KMS-11 (cell line): ENCODE measurements around the gene CHDH.

Experiments
- H2AFZ ChIP-seq: fragments of 200-600 bp; sonication (generic); 2 replicates; pipeline ENCODE4 v1.6.1; 2016; ENCODE audit warnings: antibody characterized with exemption, mixed run types, low read depth
- H3K27ac ChIP-seq: fragments of 200-600 bp; sonication (generic); 2 replicates; pipeline ENCODE4 v1.6.1; 2016; ENCODE audit warnings: mild to moderate bottlenecking, mixed run types
- H3K27me3 ChIP-seq: fragments of 200-600 bp; sonication (generic); 2 replicates; pipeline ENCODE4 v1.6.1; 2017; ENCODE audit warnings: mild to moderate bottlenecking, low read depth, mixed run types, moderate library complexity; ENCODE audit not compliant: insufficient read depth
- H3K36me3 ChIP-seq: fragments of 200-600 bp; sonication (generic); 2 replicates; pipeline ENCODE4 v1.6.1; 2017; ENCODE audit warnings: mild to moderate bottlenecking, mixed run types; ENCODE audit not compliant: insufficient read depth
- H3K4me1 ChIP-seq: fragments of 200-600 bp; sonication (generic); 2 replicates; pipeline ENCODE4 v1.6.1; 2016; ENCODE audit warnings: mild to moderate bottlenecking, low read depth, mixed run types; ENCODE audit not compliant: poor library complexity, severe bottlenecking
- H3K4me2 ChIP-seq: fragments of 200-600 bp; sonication (generic); 2 replicates; pipeline ENCODE4 v1.7.0; 2016; ENCODE audit warnings: mild to moderate bottlenecking, mixed run types
- H3K4me3 ChIP-seq: fragments of 200-600 bp; sonication (generic); IDR thresholded peaks from 2 replicates; pipeline ENCODE4 v1.6.1; 2017; ENCODE audit warnings: low read depth, low read length, mixed read lengths; ENCODE audit not compliant: insufficient read depth
- H3K79me2 ChIP-seq: fragments of 200-600 bp; sonication (generic); 2 replicates; pipeline ENCODE4 v1.6.1; 2016; ENCODE audit warnings: low read depth, mixed run types; ENCODE audit not compliant: insufficient read depth
- H3K9ac ChIP-seq: fragments of 200-600 bp; sonication (generic); 2 replicates; pipeline ENCODE4 v1.6.1; 2016; ENCODE audit warnings: mild to moderate bottlenecking, mixed run types
- H4K20me1 ChIP-seq: fragments of 200-600 bp; sonication (generic); 2 replicates; pipeline ENCODE4 v1.6.1; 2016; ENCODE audit warnings: mild to moderate bottlenecking, mixed run types; ENCODE audit not compliant: insufficient read depth
- TF ChIP-seq, protein P1 (sequence below): fragments of 200-600 bp; sonication (generic); conservative IDR thresholded peaks from 2 replicates; pipeline ENCODE4 v1.6.1; 2017; ENCODE audit warnings: low read depth, mild to moderate bottlenecking, antibody characterized with exemption, low read length, moderate library complexity, mixed read lengths

CHDH gene

DNA sequence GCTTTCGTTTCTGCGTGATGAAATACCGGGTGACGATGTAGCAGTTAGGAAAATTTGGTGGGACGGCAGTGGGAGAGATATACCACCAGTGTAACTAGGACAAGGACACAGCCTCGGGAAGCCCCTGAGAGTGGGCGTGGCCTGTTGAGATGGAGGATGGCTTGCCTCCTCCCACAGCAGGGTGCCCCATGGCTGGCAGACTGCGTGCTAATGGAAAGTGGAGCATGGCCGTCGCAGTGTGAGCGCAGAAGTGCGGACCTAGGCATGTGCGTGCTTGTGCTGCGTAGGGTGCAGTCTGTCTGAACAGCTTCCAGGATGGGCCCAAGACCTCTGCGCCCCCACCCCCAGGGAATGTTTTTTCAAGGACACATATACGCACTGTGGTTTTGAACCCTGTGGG, 56.8 kb downstream of the CHDH start:
- H3K4me3 ChIP-seq: no peak overlapping the region
- no peaks in the 10 kb centered on the region for H3K27me3 ChIP-seq
- no peak overlapping the region for H3K9ac ChIP-seq
- H2AFZ ChIP-seq: no peak overlapping the region
- TF ChIP-seq, protein P1, sequence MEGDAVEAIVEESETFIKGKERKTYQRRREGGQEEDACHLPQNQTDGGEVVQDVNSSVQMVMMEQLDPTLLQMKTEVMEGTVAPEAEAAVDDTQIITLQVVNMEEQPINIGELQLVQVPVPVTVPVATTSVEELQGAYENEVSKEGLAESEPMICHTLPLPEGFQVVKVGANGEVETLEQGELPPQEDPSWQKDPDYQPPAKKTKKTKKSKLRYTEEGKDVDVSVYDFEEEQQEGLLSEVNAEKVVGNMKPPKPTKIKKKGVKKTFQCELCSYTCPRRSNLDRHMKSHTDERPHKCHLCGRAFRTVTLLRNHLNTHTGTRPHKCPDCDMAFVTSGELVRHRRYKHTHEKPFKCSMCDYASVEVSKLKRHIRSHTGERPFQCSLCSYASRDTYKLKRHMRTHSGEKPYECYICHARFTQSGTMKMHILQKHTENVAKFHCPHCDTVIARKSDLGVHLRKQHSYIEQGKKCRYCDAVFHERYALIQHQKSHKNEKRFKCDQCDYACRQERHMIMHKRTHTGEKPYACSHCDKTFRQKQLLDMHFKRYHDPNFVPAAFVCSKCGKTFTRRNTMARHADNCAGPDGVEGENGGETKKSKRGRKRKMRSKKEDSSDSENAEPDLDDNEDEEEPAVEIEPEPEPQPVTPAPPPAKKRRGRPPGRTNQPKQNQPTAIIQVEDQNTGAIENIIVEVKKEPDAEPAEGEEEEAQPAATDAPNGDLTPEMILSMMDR: no peak
- no peaks in the 10 kb centered on the region for H4K20me1 ChIP-seq
- H3K4me2 ChIP-seq: no peak overlapping the region
- no peaks in the 10 kb centered on the region for H3K79me2 ChIP-seq
- H3K4me1 ChIP-seq: no peaks in the 10 kb centered on the region
- H3K27ac ChIP-seq: no peak overlapping the region
- no peaks in the 10 kb centered on the region for H3K36me3 ChIP-seq

DNA sequence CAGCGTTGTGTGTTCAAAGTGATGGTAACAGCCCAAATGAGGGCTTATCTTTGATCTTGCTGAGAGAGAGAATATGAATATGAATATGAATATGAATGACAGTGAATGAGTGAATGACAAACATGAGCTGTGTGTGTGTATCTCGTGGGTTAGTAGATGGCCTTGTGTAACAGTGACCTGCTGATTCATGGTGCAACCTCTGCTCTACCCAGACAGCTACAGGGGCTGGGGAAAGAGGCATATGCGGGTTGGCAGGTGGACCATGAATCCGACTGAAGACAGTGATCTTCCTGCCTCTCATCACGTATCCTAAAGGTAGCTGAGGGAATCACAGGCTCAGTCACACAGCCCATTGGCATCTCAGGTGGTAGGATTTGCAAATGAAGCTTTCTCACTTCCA, 58.2 kb downstream of the CHDH start:
- Histone ChIP-seq H3K79me2 (no peaks in the 10 kb centered on the region), H3K4me1 (no peaks in the 10 kb centered on the region), H3K27me3 (no peaks in the 10 kb centered on the region), H2AFZ (no peak overlapping the region), H3K36me3 (no peaks in the 10 kb centered on the region), H4K20me1 (no peaks in the 10 kb centered on the region), H3K4me2 (no peak overlapping the region), H3K9ac (no peak overlapping the region), H3K27ac (no peak overlapping the region), H3K4me3 (no peak overlapping the region)
- TF ChIP-seq, protein P1: no peak

DNA sequence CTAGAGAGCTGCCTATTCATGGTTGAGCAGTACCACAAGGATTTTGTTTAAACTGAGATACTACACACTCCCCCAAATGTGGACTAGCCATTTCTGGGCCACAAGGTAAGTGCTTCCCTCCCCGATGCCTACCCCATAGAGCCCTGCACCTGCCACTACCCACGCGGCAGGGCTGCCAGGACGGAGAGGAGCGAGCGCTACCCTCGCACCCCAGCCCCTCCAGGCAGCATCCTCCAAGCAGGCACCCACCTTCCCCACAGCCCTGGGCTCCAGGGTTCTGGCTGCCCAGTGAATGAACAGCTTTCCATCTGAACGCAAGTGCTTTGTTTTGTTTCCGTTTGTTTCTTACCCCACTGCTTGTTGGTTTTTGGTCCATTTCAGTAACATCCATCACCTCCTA, 59.2 kb downstream of the CHDH start:
- Histone ChIP-seq H2AFZ (no peak overlapping the region), H3K9ac (no peak overlapping the region), H4K20me1 (no peaks in the 10 kb centered on the region), H3K27me3 (no peaks in the 10 kb centered on the region), H3K79me2 (no peaks in the 10 kb centered on the region), H3K4me1 (no peaks in the 10 kb centered on the region), H3K4me3 (no peak overlapping the region), H3K4me2 (no peak overlapping the region), H3K36me3 (no peaks in the 10 kb centered on the region), H3K27ac (no peak overlapping the region)
- TF ChIP-seq, protein P1: no peak

DNA sequence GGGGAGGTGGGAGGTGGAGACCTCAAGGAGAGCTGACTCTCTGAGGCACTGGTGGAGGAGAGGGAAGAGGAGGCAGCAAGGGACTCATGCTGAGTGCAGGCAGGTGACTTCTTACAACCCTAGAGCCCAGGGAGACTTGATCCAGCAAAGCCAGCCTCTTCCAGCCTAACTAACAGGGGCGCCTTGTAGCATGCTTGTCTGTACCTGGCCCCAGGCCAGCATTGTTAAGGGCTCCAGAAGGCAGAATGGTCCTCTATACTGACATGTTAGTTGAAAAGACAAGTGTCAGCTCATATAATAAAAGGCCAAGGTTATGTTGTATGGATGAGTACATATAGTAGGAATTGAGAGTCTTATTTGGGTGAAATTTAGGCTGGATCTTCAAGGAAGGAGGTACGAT, 65.4 kb downstream of the CHDH start:
- Histone ChIP-seq H2AFZ (no peak overlapping the region), H3K36me3 (no peaks in the 10 kb centered on the region), H3K27ac (no peak overlapping the region), H3K4me1 (no peaks in the 10 kb centered on the region), H3K9ac (no peak overlapping the region), H3K4me3 (no peak overlapping the region), H4K20me1 (no peaks in the 10 kb centered on the region), H3K4me2 (no peak overlapping the region), H3K27me3 (no peaks in the 10 kb centered on the region), H3K79me2 (no peaks in the 10 kb centered on the region)
- TF ChIP-seq, protein P1: no peak

DNA sequence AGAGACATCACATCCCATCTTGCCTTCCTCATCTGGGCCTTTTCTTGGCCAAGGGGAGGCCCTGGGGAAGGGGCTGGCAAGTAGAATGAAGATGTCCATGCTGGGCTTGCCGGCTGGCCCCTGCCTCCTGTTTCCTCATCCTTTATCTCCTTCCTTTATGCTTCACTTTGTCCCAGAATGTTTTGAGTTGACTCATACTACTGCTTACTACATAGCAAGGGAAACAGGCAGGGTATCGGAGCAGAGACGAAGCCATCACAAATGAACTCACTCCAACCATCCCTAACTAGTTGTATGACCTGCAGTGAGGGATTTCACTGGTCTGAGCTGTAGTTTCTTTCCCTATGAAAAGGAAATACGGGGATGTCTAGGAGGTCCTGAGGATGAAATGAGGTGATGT, 66.0 kb downstream of the CHDH start:
- Histone ChIP-seq H4K20me1 (no peaks in the 10 kb centered on the region), H2AFZ (no peak overlapping the region), H3K36me3 (no peaks in the 10 kb centered on the region), H3K27ac (no peak overlapping the region), H3K79me2 (no peaks in the 10 kb centered on the region), H3K27me3 (no peaks in the 10 kb centered on the region), H3K9ac (no peak overlapping the region), H3K4me2 (no peak overlapping the region), H3K4me3 (no peak overlapping the region), H3K4me1 (no peaks in the 10 kb centered on the region)
- TF ChIP-seq, protein P1: no peak
